T-cell (primary cell): ENCODE results near the gene LDLRAD4. TPM values are rescaled to one million over a fixed set of nuclear protein-coding genes. Genes with fewer than 3 reads are reported as not detected.

Experiments used
- ATAC-seq, 4 experiments: fragments of 200-7000 bp in 3 of 4; fragments of 150-1000 bp in 1 of 4; cut with Tn5 transposase; replicated peaks in 1 of 4; 1 replicate in 3 of 4; 2 replicates in 1 of 4; pipeline ENCODE4 v1.10.0; 2021; ENCODE audit warnings: moderate library complexity in 3 of 4, mild to moderate bottlenecking in 2 of 4, moderate number of reproducible peaks in 1 of 4
- CTCF ChIA-PET, 2 donors: fragments of 300-600 bp; sonication (Branson Sonifier 250); formaldehyde crosslinking; loops; one replicate each; lab custom pipeline; 2022; ENCODE audit warnings: antibody characterized with exemption in 2 of 2; lab: Charles Lee
- POLR2A ChIA-PET, 2 donors: fragments of 300-600 bp; sonication (Branson Sonifier 250); formaldehyde crosslinking; loops; one replicate each; lab custom pipeline; 2022; ENCODE audit warnings: antibody characterized with exemption in 2 of 2; lab: Charles Lee
- DNase-seq, 35 experiments: peaks; one replicate each; pipeline versions ENCODE4 v3.0.0 to v3.0.0-alpha.2; 2013 to 2023
- H3K27ac ChIP-seq: one replicate; pipeline ENCODE4 v1.5.1; 2013; ENCODE audit warnings: low read length
- H3K27me3 ChIP-seq, 2 experiments: replicated peaks in 1 of 2; 1 replicate in 1 of 2; 2 replicates in 1 of 2; pipeline versions ENCODE4 v1.6.1 to v1.7.0; 2013; ENCODE audit warnings: low read length in 1 of 2, mixed read lengths in 1 of 2; ENCODE audit not compliant: control insufficient read depth in 2 of 2, insufficient read depth in 2 of 2; ENCODE audit errors: extremely low read depth in 1 of 2
- H3K36me3 ChIP-seq, 2 donors: 1 replicate in 1 of 2; 2 replicates in 1 of 2; pipeline versions ENCODE4 v1.6.1 to v1.7.0; 2013; ENCODE audit warnings: low read length in 1 of 2; ENCODE audit not compliant: control insufficient read depth in 2 of 2, insufficient read depth in 1 of 2; ENCODE audit errors: extremely low read depth in 1 of 2
- H3K4me1 ChIP-seq, 2 experiments: 1 replicate in 1 of 2; 2 replicates in 1 of 2; pipeline versions ENCODE4 v1.6.1 to v1.7.0; 2013; ENCODE audit warnings: low read length in 2 of 2, mixed read lengths in 1 of 2; ENCODE audit not compliant: insufficient read depth in 2 of 2, control insufficient read depth in 1 of 2; ENCODE audit errors: extremely low read depth in 1 of 2
- H3K4me3 ChIP-seq, 2 donors: 1 replicate in 1 of 2; 2 replicates in 1 of 2; pipeline versions ENCODE4 v1.5.1 to v1.7.0; 2013; ENCODE audit warnings: mild to moderate bottlenecking in 2 of 2, low read length in 1 of 2, moderate library complexity in 1 of 2; ENCODE audit not compliant: control insufficient read depth in 1 of 2; ENCODE audit errors: extremely low read depth in 1 of 2
- H3K9me3 ChIP-seq: 2 replicates; pipeline ENCODE4 v1.7.0; 2013
- H3K27ac Mint-ChIP-seq, 2 donors: one replicate each; pipeline ENCODE4 v1.8.0; 2020 to 2021; ENCODE audit warnings: mild to moderate bottlenecking in 2 of 2, mixed read lengths in 2 of 2
- H3K27me3 Mint-ChIP-seq, 2 donors: one replicate each; pipeline ENCODE4 v1.8.0; 2021 to 2022; ENCODE audit warnings: mixed read lengths in 2 of 2
- H3K36me3 Mint-ChIP-seq: one replicate; pipeline ENCODE4 v1.8.0; 2021; ENCODE audit warnings: mixed read lengths
- H3K4me1 Mint-ChIP-seq, 3 donors: one replicate each; pipeline ENCODE4 v1.8.0; 2020 to 2022; ENCODE audit warnings: mixed read lengths in 3 of 3, mild to moderate bottlenecking in 1 of 3
- H3K4me3 Mint-ChIP-seq, 3 donors: one replicate each; pipeline ENCODE4 v1.8.0; 2020 to 2022; ENCODE audit warnings: mild to moderate bottlenecking in 3 of 3, mixed read lengths in 3 of 3, moderate library complexity in 3 of 3
- H3K9me3 Mint-ChIP-seq, 3 donors: one replicate each; pipeline ENCODE4 v1.8.0; 2020 to 2022; ENCODE audit warnings: mixed read lengths in 3 of 3
- WGBS: methylation state at CpG from one replicate; pipeline ENCODE4 v1.1.5; 2013; ENCODE audit warnings: missing lambda C conversion rate; ENCODE audit not compliant: insufficient coverage; 5-methylcytosine and 5-hydroxymethylcytosine counted together
- total RNA-seq, 35 experiments: library from RNA in 6 of 35; stranded (reverse) in 6 of 35; fragments of 120-200 nt in 1 of 35; gene quantifications; one replicate each; pipeline versions ENCODE4 v1.2.1 to v1.2.4 and lab custom pipeline; 2013 to 2026

The LDLRAD4 gene
- total RNA-seq, 5 donors from 2014 or later (not counting 1 experiment from before 2014, with no cell fraction given) = 57.6 to 80.8 (median 72.4) TPM

GRCh38 chr18:13309748-13310670 lies 91.4 kb downstream of the LDLRAD4 start:
- ATAC-seq (no peak), DNase-seq (no peak)
- no peak overlapping the region for H3K4me3 ChIP-seq
- H3K27me3 ChIP-seq = no peaks in the 10 kb centered on the region
- peaks cover 9% of the 10 kb centered on the region for H3K36me3 Mint-ChIP-seq
- H3K36me3 ChIP-seq = no peaks in the 10 kb centered on the region
- H3K4me1 Mint-ChIP-seq = peaks cover 43 to 59% (median 54%) of the 10 kb centered on the region in 3 donors
- POLR2A ChIA-PET = no interaction called here
- peaks cover 22 to 34% of the 10 kb centered on the region in 2 experiments for H3K4me1 ChIP-seq
- WGBS = 98% methylated on average over 5 of the region's 13 CpGs
- CTCF ChIA-PET = interaction anchor here in 1 of 2 donors (0.5 to 0.6 kb wide), 2 partner anchors 12 to 17 kb away, joined by 4 to 11 read pairs; no protein-coding TSS in a partner anchor
- peaks cover 0 to 4% (median 0%) of the 10 kb centered on the region in 3 donors for H3K9me3 Mint-ChIP-seq
- H3K27me3 Mint-ChIP-seq = no peaks in the 10 kb centered on the region
- H3K4me3 Mint-ChIP-seq = no peak overlapping the region
- peak overlapping the region in 1 of 2 donors; percentile 56 for H3K27ac Mint-ChIP-seq
- H3K27ac ChIP-seq = no peak overlapping the region
- no peaks in the 10 kb centered on the region for H3K9me3 ChIP-seq

GRCh38 chr18:13311193-13311592 lies 92.6 kb downstream of the LDLRAD4 start:
- WGBS = 96% methylated on average over 10 of the region's 10 CpGs
- peaks cover 13% of the 10 kb centered on the region for H3K36me3 Mint-ChIP-seq
- Histone ChIP-seq H3K36me3 (no peaks in the 10 kb centered on the region), H3K9me3 (no peaks in the 10 kb centered on the region), H3K4me1 (peaks cover 22 to 34% of the 10 kb centered on the region in 2 experiments), H3K27ac (no peak overlapping the region), H3K4me3 (no peak overlapping the region), H3K27me3 (no peaks in the 10 kb centered on the region)
- no peak for ATAC-seq
- ChIA-PET CTCF (no interaction called here), POLR2A (no interaction called here)
- H3K4me1 Mint-ChIP-seq = peaks cover 43 to 61% (median 54%) of the 10 kb centered on the region in 3 donors
- H3K27me3 Mint-ChIP-seq = no peaks in the 10 kb centered on the region
- H3K4me3 Mint-ChIP-seq = no peak overlapping the region
- H3K27ac Mint-ChIP-seq = peak overlapping the region in 1 of 2 donors; percentile 55
- peaks cover 4 to 14% (median 10%) of the 10 kb centered on the region in 3 donors for H3K9me3 Mint-ChIP-seq
- DNase-seq = no peak

- no peaks in the 10 kb centered on the region for H3K27me3 Mint-ChIP-seq
- ATAC-seq (no peak), DNase-seq (no peak)
- peaks cover 10 to 21% (median 16%) of the 10 kb centered on the region in 3 donors for H3K9me3 Mint-ChIP-seq
- H3K4me1 Mint-ChIP-seq = peaks cover 43 to 53% (median 48%) of the 10 kb centered on the region in 3 donors
- ChIA-PET CTCF (no interaction called here), POLR2A (interaction anchor here in 1 of 2 donors (0.6 kb wide), 1 partner anchor 331 kb away, joined by 5 read pairs; no protein-coding TSS in a partner anchor)
- peak overlapping the region; percentile 85 to 92 for H3K27ac Mint-ChIP-seq
- Histone ChIP-seq H3K36me3 (no peaks in the 10 kb centered on the region), H3K27me3 (no peaks in the 10 kb centered on the region), H3K4me3 (no peak overlapping the region), H3K9me3 (no peaks in the 10 kb centered on the region), H3K4me1 (peaks cover 22 to 34% of the 10 kb centered on the region in 2 experiments), H3K27ac (no peak overlapping the region)
- peaks cover 13% of the 10 kb centered on the region for H3K36me3 Mint-ChIP-seq
- no CpG with 5 or more reads among the region's 4 CpGs for WGBS
- H3K4me3 Mint-ChIP-seq = peak overlapping the region in 1 of 3 donors; percentile 30
Measured at GRCh38 chr18:13312515-13312914, 94.0 kb downstream of the LDLRAD4 start.

GRCh38 chr18:13313006-13313686 lies 94.6 kb downstream of the LDLRAD4 start:
- Mint-ChIP-seq H3K27ac (peak overlapping the region; percentile 85 to 92), H3K36me3 (peaks cover 13% of the 10 kb centered on the region)
- POLR2A ChIA-PET = interaction anchor here (0.6 to 1.0 kb wide), 4 partner anchors 48 to 330 kb away, joined by 3 to 14 read pairs (median 6); no protein-coding TSS in a partner anchor

GRCh38 chr18:13315000-13315399 lies 96.4 kb downstream of the LDLRAD4 start:
- no peak for ATAC-seq
- H3K36me3 ChIP-seq = no peaks in the 10 kb centered on the region
- POLR2A ChIA-PET = no interaction called here
- H3K9me3 ChIP-seq = no peaks in the 10 kb centered on the region
- H3K27ac ChIP-seq = no peak overlapping the region
- 100% methylated on average over 2 of the region's 2 CpGs for WGBS
- Mint-ChIP-seq H3K27ac (no peak overlapping the region), H3K4me1 (peaks cover 27 to 31% (median 31%) of the 10 kb centered on the region in 3 donors), H3K36me3 (peaks cover 13% of the 10 kb centered on the region), H3K9me3 (peaks cover 10 to 21% (median 16%) of the 10 kb centered on the region in 3 donors), H3K27me3 (no peaks in the 10 kb centered on the region), H3K4me3 (no peak overlapping the region)
- H3K4me1 ChIP-seq = peaks cover 18 to 20% of the 10 kb centered on the region in 2 experiments
- DNase-seq = no peak
- CTCF ChIA-PET = interaction anchor here in 1 of 2 donors (0.8 kb wide), 1 partner anchor 99 kb away, joined by 3 read pairs; no protein-coding TSS in a partner anchor
- no peaks in the 10 kb centered on the region for H3K27me3 ChIP-seq
- H3K4me3 ChIP-seq = no peak overlapping the region

More at GRCh38 chr18:13313006-13313686, 94.6 kb downstream of the LDLRAD4 start:
- Histone ChIP-seq H3K4me1 (peaks cover 22 to 32% of the 10 kb centered on the region in 2 experiments), H3K9me3 (no peaks in the 10 kb centered on the region), H3K36me3 (no peaks in the 10 kb centered on the region), H3K27ac (peak overlapping the region; percentile 21), H3K4me3 (no peak overlapping the region), H3K27me3 (no peaks in the 10 kb centered on the region)
- Mint-ChIP-seq H3K27me3 (no peaks in the 10 kb centered on the region), H3K4me1 (peaks cover 40 to 48% (median 45%) of the 10 kb centered on the region in 3 donors), H3K9me3 (peaks cover 10 to 21% (median 16%) of the 10 kb centered on the region in 3 donors), H3K4me3 (peak overlapping the region in 2 of 3 donors; percentile 25 to 64)
- peak; percentile 88 to 93 (median 92) for ATAC-seq
- peak in 34 of 35 experiments; percentile 9 to 70 (median 46) for DNase-seq
- WGBS = 37% methylated on average over 17 of the region's 19 CpGs
- CTCF ChIA-PET = interaction anchor here (0.6 to 0.9 kb wide), 3 partner anchors 17 to 95 kb away, joined by 3 to 15 read pairs (median 3); partner anchors contain the start of gene LDLRAD4 (in 1 of the 2)

GRCh38 chr18:13316063-13316462 lies 97.5 kb downstream of the LDLRAD4 start:
- Mint-ChIP-seq H3K27ac (no peak overlapping the region), H3K4me1 (peaks cover 27 to 31% (median 29%) of the 10 kb centered on the region in 3 donors), H3K9me3 (peaks cover 10 to 21% (median 16%) of the 10 kb centered on the region in 3 donors), H3K4me3 (no peak overlapping the region), H3K27me3 (no peaks in the 10 kb centered on the region), H3K36me3 (peaks cover 13% of the 10 kb centered on the region)
- Histone ChIP-seq H3K9me3 (no peaks in the 10 kb centered on the region), H3K27me3 (no peaks in the 10 kb centered on the region), H3K4me1 (peaks cover 18 to 20% of the 10 kb centered on the region in 2 experiments), H3K36me3 (no peaks in the 10 kb centered on the region), H3K4me3 (no peak overlapping the region), H3K27ac (no peak overlapping the region)
- ATAC-seq (no peak), DNase-seq (no peak)
- POLR2A ChIA-PET = no interaction called here
- CTCF ChIA-PET = no interaction called here
- no CpG with 5 or more reads among the region's 3 CpGs for WGBS
